Endothelial cell (in vitro differentiated cells): Measurements from ENCODE around the gene CELSR3. TPM values are rescaled to one million over a fixed set of nuclear protein-coding genes. Genes with fewer than 3 reads are reported as not detected.
A peak's percentile ranks its signal among the peaks of the same experiment; 100 is the strongest.

ENCODE experiments used
- DNase-seq: peaks from one replicate; pipeline ENCODE4 v3.0.0; 2021; ENCODE audit warnings: low spot score
- H3K27ac Mint-ChIP-seq: one replicate; pipeline ENCODE4 v1.8.0; 2021; ENCODE audit warnings: mixed read lengths, inconsistent platforms; ENCODE audit not compliant: unreplicated experiment
- H3K27me3 Mint-ChIP-seq: one replicate; pipeline ENCODE4 v1.8.0; 2021; ENCODE audit warnings: mild to moderate bottlenecking, moderate library complexity, mixed read lengths, inconsistent platforms; ENCODE audit not compliant: unreplicated experiment
- H3K36me3 Mint-ChIP-seq: one replicate; pipeline ENCODE4 v1.8.0; 2021; ENCODE audit warnings: mild to moderate bottlenecking, low read depth, mixed read lengths, inconsistent platforms; ENCODE audit not compliant: unreplicated experiment
- H3K4me1 Mint-ChIP-seq: one replicate; pipeline ENCODE4 v1.8.0; 2021; ENCODE audit warnings: mild to moderate bottlenecking, mixed read lengths, inconsistent platforms; ENCODE audit not compliant: unreplicated experiment
- H3K4me3 Mint-ChIP-seq: one replicate; pipeline ENCODE4 v1.8.0; 2021; ENCODE audit warnings: mild to moderate bottlenecking, mixed read lengths, inconsistent platforms; ENCODE audit not compliant: unreplicated experiment
- H3K9me3 Mint-ChIP-seq: one replicate; pipeline ENCODE4 v1.8.0; 2021; ENCODE audit warnings: mixed read lengths, inconsistent platforms; ENCODE audit not compliant: unreplicated experiment
- total RNA-seq: library from RNA; stranded (reverse); fragmentation: NEBNext Ultra II Directional; extraction: Animal tissue kit (Norgen Biotek cat#: 25700); gene quantifications from one replicate; pipeline ENCODE4 v1.2.1, GENCODE V29; 2021; ENCODE audit not compliant: unreplicated experiment
- TF ChIP-seq, protein P1 (sequence below): fragments of 200-600 bp; sonication (generic); IDR thresholded peaks from one replicate; pipeline ENCODE4 v1.5.0; 2021; ENCODE audit warnings: antibody characterized with exemption; ENCODE audit not compliant: unreplicated experiment

The CELSR3 gene
- total RNA-seq, 1 donor from 2014 or later: 7.6 TPM

DNA sequence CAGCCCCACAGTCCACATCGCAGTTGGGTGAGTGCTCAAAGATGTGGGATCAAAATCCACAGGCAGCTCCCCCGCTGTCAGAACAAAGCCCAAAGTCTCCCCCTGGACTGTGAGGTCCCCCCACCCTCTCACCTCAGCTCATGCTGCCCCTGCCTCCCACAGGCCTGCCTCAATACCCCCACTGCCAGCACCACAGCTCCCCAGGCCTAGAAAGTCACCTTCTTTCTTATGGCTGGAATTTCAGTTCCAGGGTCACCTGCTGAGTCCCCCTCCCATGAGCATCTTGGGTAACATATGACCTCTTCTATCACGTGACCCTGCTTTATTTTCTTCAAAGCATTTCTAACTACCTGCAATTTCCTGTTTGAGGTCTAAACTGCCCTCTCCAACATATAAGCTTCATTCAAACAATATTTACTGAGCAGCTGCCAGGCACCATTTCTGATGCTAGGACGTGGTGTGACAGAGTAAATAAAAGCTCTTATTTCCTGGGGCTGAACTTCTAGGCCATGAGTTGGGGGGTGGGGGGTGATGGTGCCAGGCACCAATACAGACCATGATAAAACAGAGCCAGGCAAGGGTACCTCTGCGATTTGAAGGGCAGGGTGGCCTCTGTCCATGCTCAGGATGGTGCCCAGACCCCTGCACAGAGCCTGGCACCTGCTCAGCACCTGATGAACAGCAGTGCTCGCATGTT, 38.7 kb downstream of the CELSR3 start:
- peaks cover 12% of the 10 kb centered on the region for H3K4me1 Mint-ChIP-seq
- TF ChIP-seq, protein P1, sequence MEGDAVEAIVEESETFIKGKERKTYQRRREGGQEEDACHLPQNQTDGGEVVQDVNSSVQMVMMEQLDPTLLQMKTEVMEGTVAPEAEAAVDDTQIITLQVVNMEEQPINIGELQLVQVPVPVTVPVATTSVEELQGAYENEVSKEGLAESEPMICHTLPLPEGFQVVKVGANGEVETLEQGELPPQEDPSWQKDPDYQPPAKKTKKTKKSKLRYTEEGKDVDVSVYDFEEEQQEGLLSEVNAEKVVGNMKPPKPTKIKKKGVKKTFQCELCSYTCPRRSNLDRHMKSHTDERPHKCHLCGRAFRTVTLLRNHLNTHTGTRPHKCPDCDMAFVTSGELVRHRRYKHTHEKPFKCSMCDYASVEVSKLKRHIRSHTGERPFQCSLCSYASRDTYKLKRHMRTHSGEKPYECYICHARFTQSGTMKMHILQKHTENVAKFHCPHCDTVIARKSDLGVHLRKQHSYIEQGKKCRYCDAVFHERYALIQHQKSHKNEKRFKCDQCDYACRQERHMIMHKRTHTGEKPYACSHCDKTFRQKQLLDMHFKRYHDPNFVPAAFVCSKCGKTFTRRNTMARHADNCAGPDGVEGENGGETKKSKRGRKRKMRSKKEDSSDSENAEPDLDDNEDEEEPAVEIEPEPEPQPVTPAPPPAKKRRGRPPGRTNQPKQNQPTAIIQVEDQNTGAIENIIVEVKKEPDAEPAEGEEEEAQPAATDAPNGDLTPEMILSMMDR: no peak
- H3K27ac Mint-ChIP-seq: peak overlapping the region; percentile 9
- no peaks in the 10 kb centered on the region for H3K9me3 Mint-ChIP-seq
- no peak for DNase-seq
- peaks cover 31% of the 10 kb centered on the region for H3K36me3 Mint-ChIP-seq
- H3K4me3 Mint-ChIP-seq: no peak overlapping the region
- H3K27me3 Mint-ChIP-seq: peaks cover 6% of the 10 kb centered on the region

DNA sequence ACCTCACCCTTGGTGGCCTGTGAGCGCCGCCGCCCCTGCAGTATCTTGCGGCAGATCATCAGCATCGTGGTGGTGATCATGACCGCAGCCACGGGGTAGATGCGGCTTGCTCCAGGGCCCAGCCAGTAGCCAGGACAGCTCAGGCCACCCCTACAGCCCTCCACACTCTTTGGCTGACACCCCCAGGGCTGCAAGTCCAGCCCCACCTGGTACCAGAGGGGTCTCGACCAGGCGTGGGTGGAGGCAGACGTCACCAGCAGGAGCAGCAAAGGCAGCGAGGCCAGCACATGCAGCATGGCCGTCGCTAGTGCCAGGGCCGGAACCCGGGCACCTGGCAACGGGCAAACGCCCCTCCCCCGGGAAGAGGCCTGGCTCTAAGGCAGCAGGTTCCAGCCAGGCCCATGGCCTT, 41.2 kb downstream of the CELSR3 start, which contains the start of gene TMEM89:
Gene TMEM89 (minus strand): TSS at position 309 of the 409 bp plus-strand sequence. CDS start 13 bp downstream, at position 296.
- H3K36me3 Mint-ChIP-seq: peaks cover 25% of the 10 kb centered on the region
- TF ChIP-seq, protein P1: no peak
- H3K27ac Mint-ChIP-seq: no peak within 1 kb of the TSS
- peaks cover 12% of the 10 kb centered on the region for H3K4me1 Mint-ChIP-seq
- no peak for DNase-seq
- H3K9me3 Mint-ChIP-seq: peaks cover 4% of the 10 kb centered on the region
- H3K4me3 Mint-ChIP-seq: peak within 1 kb of the TSS; percentile 15
- peaks cover 4% of the 10 kb centered on the region for H3K27me3 Mint-ChIP-seq

DNA sequence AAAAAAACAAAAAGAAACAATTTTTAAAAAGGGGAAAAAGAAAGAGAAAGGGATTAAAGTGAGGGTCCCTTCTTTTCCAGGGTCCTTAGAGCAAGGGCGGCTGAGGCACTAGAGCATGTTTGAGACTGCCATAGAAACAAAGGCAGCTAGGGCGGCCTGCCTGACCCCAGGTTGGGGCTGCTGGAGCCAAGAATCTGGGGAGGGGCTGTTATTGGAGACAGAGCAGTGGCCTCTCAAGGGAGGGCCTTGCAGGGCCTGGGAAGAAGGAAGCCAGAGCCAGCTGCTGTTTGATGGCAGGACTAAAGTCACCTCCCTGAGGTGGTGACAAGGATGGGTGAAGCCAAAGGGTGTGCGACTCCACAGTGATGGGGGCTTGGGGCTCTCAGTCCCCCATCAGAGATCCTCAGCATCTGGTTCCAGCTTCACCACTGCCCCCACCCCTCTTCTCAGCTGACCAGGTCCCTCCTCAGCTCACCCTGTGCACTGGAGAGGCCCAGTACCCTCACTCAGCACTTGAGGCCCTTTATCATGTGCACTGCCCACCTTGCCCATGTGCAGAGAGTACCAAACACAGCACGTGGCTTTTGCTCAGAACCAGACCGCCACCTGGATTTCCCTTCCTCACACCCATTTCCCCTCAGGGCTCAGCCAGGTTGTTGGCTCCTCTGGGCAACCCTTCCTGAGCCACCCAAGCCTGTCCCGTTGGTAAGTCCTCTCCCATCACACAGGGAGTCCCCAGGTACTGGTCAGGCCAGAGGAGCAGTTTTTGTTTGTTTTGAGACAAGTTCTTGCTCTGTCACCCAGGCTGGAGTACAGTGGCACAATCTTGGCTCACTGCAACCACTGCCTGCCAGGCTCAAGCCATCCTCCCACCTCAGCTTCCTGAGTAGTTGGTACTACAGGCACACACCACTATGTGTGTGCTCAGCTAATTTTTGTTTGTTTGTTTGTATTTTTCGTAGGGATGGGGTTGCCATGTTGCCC, 42.9 kb downstream of the CELSR3 start:
- Mint-ChIP-seq H3K36me3 (peaks cover 17% of the 10 kb centered on the region), H3K27ac (no peak overlapping the region), H3K9me3 (peaks cover 4% of the 10 kb centered on the region), H3K27me3 (no peaks in the 10 kb centered on the region), H3K4me3 (no peak overlapping the region), H3K4me1 (peaks cover 10% of the 10 kb centered on the region)
- no peak for DNase-seq
- TF ChIP-seq, protein P1: no peak

DNA sequence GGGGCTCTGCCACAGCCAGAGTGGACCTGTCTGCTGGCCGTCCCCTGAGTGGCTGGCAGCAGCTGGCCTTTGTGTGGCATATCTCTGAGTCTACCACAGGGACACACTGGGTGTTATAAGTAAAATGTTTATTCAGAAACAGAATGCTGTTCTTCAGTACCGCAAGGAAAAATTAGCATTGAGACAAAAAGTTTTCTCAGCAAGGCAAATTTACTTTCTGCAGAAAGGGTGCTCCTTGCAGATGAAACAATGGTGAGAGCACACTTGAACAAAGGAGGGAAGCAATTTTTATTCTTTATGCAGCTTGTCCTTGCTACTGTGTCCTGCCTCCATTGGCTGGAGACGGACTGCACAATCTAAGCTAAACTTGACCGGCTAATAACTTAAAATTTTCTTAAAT, 45.1 kb downstream of the CELSR3 start:
- Mint-ChIP-seq H3K36me3 (peaks cover 14% of the 10 kb centered on the region), H3K4me1 (no peaks in the 10 kb centered on the region), H3K4me3 (peak overlapping the region; percentile 25), H3K9me3 (peaks cover 4% of the 10 kb centered on the region), H3K27ac (no peak overlapping the region), H3K27me3 (no peaks in the 10 kb centered on the region)
- no peak for DNase-seq
- TF ChIP-seq, protein P1: no peak
